Activated effector memory CD4-positive, alpha-beta T cell treated with Interleukin-2 at 50 U/mL for 16 hours (primary cell): ENCODE data around the gene ARHGAP32.

Experiments
- DNase-seq: peaks from one replicate; pipeline ENCODE4 v3.0.0-alpha.2; 2020

ARHGAP32 gene

DNA sequence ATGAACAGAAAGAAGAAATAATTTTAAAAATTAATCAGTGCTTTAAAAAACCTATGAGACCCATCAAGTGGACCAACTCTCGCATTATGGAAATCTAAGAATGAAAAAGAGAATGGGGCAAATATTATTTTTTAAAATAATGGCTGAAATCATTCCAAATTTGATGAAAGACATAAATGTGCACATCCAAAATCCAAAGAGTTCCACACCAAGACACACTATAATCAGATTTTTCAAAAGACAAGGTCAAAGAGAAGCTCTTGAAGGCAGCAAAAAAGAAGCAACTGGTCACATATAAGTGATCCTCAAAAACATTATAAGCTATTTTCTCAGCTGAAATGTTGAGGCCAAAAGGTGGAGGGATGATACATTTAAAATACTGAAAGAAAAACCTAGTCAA is 85.3 kb downstream of the ARHGAP32 start:
- DNase-seq, result no peak

DNA sequence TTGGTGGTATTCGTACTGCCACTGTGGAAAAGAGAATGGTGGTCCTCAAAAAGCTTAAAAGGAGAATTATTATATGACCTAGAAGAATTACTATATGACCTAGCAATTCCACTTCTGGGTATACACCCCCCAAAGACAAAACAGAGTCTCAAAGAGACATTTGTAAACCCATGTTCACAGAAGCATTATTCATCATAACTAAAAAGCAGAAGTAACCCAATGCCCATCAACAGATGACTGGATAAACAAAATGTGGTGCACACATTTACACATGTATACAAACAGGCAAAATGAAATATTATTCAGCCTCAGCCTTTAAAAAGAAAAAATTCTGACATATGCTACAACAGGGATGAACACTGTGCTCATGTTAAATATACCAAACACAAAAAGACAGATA is 89.4 kb downstream of the ARHGAP32 start:
- no peak for DNase-seq

- DNase-seq, result no peak
These were observed 89.9 kb downstream of the ARHGAP32 start for GRCh38 chr11:129102225-129102624.

- DNase-seq, result no peak
These were observed 98.8 kb downstream of the ARHGAP32 start for GRCh38 chr11:129093283-129093682.

DNA sequence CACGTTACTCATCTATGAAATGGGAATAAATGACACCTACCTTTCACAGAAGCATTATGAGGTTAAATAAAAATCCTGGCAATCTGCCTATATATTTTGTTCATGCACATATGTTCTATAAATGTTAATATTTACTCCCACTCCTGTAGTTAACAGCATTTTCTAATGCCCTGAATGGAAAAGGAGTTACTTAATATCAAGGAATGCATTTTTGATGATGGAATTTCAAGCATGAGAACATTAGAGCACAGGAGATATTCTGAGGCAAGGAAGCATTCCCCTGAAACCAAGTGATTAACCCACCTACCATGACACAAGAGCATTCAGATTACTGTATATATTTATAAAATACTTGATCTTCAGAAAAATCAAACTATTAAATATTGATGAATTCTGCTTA is 102.1 kb downstream of the ARHGAP32 start:
- DNase-seq, result no peak

DNA sequence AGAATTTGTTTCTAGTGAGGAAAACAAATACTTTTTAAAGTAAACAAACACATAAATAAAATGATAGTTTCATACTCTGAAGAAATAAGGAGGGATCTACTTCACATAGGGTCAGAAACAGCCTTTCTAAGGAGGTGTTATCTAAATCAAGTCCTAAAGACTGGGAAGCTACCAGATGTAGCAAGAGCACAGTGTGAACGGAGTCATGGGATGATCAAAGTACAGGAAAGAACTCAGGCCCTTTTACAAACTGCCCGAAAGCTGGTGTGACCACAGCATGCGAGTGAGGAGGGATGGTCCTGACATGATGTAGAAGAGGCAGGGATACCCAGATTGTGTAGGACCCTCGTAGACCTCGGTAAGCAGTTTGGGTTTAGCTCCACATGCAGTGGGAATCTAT is 102.8 kb downstream of the ARHGAP32 start:
- DNase-seq, result no peak

- DNase-seq, result no peak
These were observed 105.1 kb downstream of the ARHGAP32 start for GRCh38 chr11:129086976-129087375.

- no peak for DNase-seq
These were observed 114.9 kb downstream of the ARHGAP32 start for GRCh38 chr11:129077191-129077590.

DNA sequence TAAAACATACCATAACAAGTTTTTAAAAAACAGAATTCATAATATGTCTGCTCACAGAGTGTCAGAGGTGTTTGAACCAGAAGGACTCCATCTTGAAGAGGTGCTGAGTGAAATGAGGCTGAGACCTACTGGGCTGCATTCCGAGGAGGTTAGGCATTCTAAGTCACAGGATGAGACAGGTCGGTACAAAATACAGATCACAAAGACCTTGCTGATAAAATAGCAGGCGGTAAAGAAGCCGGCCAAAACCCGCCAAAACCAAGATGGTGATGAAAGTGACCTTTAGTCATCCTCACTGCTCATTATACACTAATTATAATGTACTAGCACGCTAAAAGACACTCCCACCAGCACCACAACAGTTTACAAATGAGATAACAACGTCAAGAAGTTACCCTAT is 116.4 kb downstream of the ARHGAP32 start:
- no peak for DNase-seq

- DNase-seq, result no peak
These were observed 124.7 kb downstream of the ARHGAP32 start for GRCh38 chr11:129067454-129067853.

DNA sequence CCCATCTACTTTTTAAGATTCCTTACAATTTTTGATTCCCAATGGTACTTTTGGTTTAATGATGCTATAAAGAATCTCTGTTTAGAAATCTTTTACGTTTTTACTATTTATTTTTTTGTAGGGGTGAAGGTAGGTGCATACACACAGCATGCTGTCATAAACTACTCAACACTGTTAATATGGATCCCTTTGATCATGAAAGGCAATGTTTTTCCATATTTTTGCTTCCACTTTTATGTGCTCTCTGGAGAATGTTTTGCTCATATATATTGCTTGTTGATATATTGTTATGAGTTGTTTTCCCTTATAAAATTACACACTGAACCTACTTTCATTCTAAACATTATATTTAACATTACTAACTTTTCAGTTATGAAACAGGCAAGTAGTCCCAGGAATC is 125.9 kb downstream of the ARHGAP32 start:
- DNase-seq, result no peak

DNA sequence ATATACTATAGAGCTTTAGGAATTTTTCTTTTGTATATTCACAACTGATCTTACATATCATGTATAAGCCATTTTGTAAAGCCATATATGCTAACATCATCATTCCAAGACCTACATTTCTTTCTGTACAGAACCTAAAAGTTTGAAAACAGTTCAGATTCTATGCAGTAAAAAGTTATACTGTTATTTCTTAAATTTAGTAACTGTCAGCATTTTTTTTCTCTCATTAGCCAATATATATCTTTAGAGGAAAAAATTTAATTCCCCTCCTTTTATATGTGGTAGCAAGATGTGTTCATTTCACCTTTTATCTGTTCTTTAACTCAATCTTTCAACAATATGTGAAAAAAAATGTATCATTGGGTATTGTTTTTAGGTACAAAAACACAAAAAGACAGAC is 129.0 kb downstream of the ARHGAP32 start:
- DNase-seq, result no peak

- DNase-seq, result no peak
These were observed 130.5 kb downstream of the ARHGAP32 start for GRCh38 chr11:129061492-129062230.

DNA sequence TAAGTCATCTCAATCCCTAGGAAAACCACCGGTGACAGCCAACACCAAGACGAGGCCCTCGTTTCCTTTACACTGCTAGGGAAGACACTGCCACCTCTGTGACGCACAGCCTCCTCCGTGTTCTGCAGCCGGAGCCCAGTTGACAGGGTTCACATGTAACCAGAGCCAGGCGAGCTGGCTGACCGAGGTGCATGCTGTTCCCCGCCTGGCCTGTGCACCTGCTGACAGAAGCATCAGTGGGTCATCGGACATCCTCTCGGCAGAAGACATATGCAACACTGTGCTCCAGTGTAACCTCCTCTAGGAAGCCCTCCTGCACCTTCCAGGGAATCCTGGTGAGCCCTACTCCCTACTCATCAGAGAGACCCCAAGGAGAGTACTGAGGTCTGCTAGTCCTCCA is 135.2 kb downstream of the ARHGAP32 start:
- DNase-seq, result no peak

GRCh38 chr11:129055196-129055595 is 136.9 kb downstream of the ARHGAP32 start:
- no peak for DNase-seq

- no peak for DNase-seq
These were observed 143.2 kb downstream of the ARHGAP32 start for GRCh38 chr11:129048911-129049310.

DNA sequence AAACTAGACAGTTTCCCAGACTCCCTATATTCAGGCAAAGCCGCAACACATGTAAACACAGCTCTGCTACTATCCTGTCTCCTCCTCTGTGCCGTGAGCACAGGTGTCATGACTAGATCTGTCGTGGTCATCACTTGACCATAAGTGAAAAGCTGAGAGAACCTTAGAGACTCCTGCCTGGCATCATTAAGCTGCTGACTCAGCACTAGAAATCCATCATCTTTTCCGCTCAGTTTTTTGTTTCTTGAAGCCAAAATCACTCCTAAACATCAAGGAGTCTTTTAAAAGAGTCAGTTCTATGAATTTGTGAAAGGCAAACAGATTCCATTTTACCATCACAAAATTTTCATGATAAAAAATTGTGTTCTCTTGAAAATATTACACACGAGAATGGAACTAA is 147.0 kb downstream of the ARHGAP32 start:
- no peak for DNase-seq

DNA sequence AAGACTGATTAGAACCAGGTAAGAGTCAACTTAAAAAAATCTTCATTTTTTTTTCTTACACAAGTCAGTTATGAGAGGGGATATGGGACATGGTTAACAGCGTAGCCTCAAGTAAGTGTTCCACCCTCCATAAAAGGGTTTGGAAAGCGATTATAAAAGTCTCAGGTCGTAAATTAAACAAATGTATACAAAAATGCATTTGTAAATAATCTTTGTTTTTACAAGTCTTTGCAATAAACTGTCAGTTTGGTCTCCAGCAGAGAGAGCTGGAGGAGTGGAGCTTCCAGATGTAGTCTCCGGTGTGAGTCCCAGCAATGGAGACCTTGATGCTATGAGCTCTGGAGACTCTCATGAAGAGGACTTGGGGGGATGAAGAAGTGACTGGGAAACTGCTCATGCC is 149.6 kb downstream of the ARHGAP32 start:
- no peak for DNase-seq

DNA sequence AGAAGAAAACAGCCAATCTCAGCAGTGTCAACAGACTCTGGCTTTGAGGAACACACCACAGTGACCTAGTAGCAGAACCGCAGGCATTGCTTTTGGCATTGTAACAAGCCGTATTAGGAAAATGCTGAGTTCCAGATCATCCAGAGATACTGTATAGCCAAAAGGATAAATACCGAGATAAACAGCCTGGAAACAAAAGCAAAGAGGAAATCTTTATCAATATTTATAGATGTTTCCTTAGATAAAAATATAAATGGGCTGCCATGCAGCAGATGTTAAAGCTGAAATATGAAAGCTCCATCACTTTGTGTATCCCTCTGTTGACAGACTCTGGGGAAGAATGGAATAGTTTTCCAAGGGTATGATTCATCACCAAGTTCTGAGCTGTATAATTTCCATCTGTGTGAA is 150.5 kb downstream of the ARHGAP32 start:
- no peak for DNase-seq

GRCh38 chr11:129040934-129041333 is 151.2 kb downstream of the ARHGAP32 start:
- no peak for DNase-seq

- no peak for DNase-seq
These were observed 156.9 kb downstream of the ARHGAP32 start for GRCh38 chr11:129035244-129035643.

GRCh38 chr11:129034001-129034400 is 158.1 kb downstream of the ARHGAP32 start:
- no peak for DNase-seq

- DNase-seq, result no peak
These were observed 168.0 kb downstream of the ARHGAP32 start for GRCh38 chr11:129023968-129024676.

- DNase-seq, result no peak
These were observed 170.8 kb downstream of the ARHGAP32 start for GRCh38 chr11:129021295-129021694.

GRCh38 chr11:129018991-129019390 is 173.1 kb downstream of the ARHGAP32 start:
- DNase-seq, result no peak
